ENCODE results near the gene PIGN.
A peak's percentile ranks its signal among the peaks of the same experiment; 100 is the strongest.
"Not testable (repeated sequence)": the region's sequence is repeated elsewhere in the genome, so short reads cannot be mapped to it uniquely, and the experiment has no call there.

PIGN gene

DNA sequence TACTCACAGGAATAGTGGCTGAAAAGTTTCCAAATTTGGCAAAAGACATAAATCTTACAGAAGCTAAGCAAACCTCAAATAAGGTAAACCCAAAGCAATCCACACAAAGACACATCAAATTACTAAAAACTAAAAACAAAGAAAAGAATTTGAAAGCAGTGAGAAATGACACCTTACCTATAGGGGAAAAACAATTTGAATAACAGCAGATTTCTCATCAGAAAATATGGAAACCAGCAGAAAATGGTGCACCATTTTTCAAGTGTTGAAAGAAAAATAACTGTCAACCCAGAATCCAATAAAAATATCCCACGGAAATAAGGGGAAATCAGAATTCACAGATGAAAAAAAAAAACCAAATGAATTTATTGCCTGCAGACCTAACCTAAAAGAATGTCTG lies 138.6 kb downstream of the PIGN start:
- no peak for DNase-seq

DNA sequence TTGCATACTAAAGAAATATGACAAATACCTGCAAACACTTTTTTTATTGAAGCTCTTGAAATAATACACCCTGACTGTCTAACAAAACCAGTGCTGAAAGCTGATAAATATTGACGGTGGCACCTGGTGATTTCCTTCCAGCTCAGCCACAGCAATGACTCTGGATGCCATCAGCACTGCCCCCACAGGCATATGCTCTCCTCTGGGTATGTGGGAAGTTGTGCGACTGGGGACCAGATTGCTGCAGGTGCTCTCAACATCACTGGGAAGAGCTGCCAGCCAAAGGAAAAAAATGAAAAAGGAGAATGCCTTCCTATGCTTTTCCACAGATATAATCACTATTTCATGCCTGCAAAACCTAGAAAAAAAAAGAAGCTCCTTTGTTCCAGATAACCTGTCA lies 141.5 kb downstream of the PIGN start:
- DNase-seq = no peak

DNA sequence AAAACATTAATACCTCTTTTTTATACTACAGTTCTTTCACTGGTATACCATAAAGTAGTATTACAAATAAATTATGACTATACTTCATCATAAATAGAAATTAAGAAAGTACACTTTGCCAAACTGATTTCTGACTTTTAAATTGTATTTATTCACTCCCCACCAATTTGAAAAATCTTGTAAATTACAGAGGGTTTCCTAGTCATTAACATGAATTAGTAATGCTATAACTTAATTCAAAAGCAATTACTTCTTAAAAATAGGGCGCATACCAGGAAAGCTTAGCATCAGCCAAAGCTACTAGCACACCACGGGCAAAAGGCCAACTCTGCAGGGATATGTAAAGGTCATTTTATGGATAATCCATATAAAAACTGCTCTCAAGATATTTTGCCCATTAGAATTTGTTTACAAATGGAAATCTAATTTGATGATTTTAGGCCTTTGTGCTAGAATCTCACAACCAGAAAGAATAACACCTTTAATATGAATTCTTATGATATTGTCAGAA lies 142.3 kb downstream of the PIGN start:
- no peak for DNase-seq

DNA sequence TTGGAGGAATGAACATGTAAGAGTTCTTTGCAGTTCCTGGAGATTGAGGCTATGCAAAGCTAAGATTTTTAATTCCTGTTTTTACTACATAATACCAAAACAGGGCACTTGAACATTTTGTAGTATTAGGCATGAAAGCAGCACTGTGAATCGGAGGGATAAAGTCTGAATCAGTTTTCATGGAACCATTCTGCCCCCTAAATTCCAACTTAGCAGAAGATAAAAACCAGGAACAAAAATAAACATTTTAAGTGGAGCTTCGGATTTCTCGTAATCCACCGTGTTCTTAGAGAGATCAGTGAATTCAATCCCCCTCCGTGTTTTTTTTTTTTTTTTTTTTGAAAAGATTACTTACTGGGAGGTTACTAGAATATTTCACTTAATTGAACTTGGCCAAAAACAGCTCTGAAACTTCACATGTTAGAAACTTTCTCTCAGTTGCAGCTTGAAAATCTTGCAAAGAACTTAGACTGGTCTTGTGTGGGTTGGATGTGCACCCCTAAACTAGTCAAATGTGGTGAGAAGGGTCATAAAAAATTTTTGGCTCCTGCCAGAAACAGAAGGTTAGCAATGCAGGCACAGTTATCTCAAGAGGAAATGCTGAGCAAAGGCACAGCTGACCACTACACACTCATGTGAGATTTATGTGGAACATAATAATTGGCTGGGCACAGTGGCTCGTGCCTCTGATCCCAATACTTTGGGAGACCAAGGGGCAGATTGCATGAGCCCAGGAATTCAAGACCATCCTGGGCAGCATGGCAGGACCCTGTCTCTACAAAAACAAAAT lies 148.7 kb downstream of the PIGN start:
- DNase-seq = no peak

DNA sequence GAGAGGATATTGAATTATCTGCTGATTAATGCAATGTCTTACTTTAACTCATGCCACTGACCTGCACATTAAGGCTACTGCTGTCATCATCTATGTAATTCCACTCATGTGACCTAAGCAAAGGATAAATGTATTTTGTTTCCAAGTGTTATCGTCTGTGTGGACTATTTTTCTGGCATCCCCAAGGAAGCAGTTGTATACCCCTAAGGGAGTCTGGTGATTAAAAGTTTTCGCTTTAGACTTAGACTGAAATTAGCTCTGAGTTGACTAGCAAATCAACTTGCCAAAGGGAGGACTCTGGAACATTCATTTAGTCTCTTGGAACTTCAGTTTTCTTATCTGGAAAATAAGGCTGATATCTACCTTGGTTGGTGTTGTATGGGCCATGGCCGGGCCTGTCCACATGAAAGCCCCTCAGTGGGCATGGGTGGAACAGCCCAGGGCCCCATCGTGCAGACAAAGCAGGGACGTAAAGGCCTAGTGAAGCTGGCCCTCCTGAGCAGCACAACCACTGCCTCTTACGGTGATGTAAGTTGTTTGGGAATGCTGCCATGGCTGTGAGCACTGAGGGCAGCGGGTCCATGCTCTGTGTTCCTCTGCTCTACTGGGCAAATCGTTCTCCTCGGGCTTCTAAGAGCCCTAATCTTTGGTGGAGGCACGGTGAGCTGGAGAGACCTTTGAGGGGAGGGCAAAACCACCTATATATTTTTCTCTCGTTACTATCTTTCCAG lies 149.7 kb downstream of the PIGN start:
- DNase-seq = no peak

DNA sequence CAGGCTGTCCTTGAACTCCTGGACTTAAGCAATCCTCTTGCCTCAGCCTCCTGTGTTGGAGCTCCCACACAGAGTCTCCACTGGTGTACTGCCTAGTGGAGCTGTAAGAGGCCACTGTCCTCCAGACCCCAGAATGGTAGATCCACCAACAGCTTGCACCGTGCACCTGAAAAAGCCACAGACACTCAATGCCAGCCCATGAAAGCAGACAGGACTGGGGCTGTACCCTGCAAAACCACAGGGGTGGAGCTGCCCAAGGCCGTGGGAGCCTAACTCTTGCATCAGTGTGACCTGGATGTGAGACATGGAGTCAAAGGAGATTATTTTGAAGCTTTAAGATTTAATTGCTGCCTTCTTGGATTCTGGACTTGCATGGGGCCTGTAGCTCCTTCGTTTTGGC lies 152.6 kb downstream of the PIGN start:
- DNase-seq = not testable (repeated sequence)

DNA sequence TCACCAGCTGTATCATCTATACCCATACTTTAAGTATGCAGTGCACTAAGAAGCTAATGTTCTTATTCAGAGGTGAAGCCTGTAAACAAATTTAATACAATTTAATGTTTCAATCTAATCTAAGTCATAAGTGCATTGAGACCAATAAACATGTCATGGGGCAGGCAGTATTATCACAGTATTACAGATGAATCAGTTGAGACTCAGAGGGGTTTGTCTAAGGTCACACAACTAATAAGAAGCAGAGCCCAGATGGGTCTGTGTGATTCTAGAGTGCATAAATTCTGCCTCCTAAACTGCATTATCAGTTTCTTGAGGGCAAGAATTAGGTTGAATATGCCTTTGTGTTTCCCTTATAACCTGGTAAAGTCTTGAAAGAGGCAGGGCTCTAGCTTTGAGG lies 153.1 kb downstream of the PIGN start:
- DNase-seq = no peak

DNA sequence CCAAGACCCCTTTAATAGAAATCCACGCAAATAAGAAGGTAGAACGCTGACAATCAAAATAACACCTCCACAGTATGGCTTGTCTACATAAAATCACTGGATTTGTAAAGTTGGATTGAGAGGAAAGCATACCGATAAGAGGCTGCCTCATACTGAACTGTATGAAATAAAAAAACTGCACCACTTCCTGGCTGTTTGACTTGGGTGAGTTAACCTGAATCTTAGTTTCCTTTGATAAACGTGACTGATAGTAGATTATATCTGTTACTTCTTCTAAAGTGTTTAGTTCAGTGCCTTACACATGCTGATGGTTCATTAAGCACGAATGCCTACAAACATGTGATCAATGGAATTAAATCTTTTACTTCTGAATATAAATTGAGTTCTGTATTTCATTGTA lies 153.6 kb downstream of the PIGN start:
- DNase-seq = peak; percentile 5

DNA sequence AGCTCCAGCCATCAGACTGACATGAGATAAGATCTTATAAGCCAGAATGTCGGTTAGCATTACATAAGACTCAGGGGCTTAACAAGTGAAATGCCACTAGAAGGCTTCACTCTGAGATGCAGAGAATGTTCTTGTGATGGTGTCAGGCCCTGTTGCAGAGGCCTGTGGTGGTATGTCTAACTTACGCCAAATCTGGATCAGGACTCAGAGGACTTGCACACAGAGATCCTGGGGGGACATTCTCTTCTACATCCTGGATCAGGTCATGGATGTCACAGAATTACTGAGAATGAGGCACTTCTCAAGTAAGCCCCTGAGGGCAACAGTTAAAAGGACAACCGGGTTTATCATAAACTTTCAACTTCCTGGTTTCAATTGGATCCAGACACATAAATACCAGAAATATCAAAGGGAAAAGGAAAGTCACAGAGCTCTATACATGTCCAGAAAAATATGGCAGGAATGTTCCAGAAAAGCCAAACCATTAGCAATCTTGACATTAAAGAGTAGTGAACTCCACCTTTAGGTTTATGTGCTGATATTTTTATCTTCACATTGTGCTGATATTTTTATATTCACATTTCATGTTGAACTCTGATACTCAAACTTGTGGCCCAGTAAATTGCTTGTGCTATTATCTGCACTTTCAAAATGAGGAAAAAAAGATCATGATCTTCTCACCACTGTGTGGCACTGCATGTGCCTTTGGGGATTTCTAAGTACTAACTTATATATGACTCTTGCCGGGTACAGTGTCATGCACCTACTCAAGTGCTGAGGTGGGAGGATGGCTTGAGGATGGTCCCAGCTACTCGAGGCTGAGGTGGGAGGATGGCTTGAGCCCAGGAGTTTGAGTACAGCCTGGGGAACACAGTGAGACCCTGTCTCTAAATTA lies 156.5 kb downstream of the PIGN start:
- no peak for DNase-seq

DNA sequence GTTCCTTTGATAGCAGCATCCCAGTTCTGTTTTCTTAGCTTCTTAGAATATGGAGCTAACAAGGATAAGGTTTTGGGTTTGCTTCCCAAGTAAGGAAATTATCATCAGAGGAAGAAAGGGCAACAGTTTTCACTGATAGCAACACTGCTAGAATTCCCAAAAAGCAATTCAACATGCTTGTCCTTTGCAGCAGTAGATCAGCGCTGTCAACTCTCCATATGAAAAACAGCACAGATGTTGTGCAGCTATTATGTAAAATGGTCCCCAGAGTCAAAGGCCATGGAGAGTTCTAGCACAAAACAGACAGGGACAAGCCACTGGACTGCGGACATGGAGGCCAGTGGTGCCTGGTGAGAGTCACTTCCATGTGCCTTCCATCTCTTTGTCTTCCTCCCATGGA lies 158.1 kb downstream of the PIGN start:
- DNase-seq = no peak

DNA sequence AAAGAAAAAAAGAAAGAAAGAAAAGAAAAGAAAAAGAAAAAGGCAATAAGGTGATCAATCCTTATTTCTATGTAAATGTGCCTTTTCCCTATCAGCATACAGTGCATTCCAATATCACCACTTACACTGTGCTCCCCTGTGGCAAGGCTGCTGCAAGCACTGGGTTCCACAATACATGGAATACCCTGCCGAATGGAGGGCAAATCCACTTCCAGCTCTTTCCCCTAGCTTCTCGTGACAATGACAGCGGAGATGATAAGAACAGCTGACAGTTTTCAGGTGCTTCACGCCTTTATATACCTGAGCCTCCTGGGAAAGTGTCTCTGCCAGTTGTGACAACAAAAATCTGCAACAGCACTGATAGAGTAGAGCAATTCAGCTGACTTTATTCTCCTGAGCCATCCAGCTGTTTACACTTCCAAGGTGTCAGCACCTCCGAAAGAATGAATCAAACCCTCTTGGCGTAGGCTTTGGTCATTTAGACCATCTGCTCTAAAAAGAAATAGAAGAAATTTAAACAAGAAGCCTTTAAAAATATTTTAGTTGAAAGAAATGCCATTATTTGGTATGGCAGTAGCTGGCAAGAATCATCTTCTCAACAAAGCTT lies 158.8 kb downstream of the PIGN start:
- no peak for DNase-seq

DNA sequence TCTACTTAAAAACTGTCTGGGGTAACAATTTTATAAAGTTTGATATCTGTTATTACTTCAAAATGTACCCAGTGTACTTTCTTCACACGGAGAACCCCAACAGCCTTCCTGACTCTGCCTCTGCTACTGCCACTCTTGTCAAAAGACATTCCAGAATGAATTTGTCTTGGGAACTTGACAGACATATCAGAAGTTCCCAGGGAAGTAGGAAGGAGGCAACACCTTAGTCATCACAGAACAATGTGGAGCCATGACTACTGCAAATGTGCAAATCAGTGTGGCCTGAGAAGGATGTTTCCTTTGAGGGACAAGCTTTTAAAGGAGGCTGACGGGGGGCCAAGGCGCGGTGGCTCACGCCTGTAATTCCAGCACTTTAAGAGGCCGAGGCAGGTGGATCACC lies 160.3 kb downstream of the PIGN start:
- DNase-seq = no peak

DNA sequence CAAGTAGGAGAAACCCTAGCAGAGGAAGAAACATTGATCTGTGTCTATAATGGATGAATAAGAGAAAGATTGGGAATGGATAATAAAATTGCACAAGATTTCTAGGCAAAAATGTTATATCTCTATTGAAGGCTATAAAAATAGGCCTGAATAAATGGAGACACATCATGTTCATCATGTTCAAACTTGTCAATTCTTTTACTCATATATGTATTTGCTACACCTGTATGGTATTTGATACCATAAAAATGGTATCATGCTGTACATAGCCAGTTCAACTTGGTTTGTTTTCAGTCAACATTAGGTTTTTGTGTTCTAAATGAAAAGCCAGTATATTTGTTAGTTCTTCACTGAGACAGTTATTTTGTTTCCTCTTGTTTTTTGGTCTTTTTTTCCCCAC lies 161.9 kb downstream of the PIGN start:
- DNase-seq = no peak

DNA sequence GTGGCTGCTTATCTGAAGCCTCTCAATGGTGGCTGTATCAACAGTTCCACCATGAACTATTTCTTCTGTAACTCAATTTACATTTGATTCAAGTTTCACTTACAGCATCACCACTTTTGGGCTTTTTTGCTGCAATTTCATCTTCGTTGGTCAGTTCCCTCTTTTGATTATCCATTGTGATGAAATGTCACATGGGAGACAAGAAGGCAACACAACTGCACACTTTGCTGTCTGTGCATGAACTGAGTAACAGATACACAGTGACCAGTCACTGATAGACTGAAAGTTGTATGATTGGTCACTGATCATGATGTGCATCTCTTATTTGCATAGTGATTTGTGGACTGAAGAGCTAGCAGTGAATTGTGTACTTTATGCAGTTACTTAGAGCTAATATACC lies 163.3 kb downstream of the PIGN start:
- DNase-seq = no peak

DNA sequence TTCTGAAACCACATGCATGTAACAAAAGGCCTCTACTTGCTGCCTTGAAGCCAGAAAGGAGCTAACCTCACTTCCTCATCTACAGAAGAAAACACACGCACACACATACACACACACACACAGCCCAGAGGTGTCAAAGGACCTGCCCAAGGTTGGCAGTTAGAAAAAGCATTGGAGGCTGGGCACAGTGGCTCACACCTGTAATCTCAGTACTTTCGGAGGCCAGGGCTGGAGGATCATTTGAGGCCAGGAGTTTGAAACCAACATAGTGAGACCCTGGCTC lies 168.2 kb downstream of the PIGN start:
- DNase-seq = no peak

DNA sequence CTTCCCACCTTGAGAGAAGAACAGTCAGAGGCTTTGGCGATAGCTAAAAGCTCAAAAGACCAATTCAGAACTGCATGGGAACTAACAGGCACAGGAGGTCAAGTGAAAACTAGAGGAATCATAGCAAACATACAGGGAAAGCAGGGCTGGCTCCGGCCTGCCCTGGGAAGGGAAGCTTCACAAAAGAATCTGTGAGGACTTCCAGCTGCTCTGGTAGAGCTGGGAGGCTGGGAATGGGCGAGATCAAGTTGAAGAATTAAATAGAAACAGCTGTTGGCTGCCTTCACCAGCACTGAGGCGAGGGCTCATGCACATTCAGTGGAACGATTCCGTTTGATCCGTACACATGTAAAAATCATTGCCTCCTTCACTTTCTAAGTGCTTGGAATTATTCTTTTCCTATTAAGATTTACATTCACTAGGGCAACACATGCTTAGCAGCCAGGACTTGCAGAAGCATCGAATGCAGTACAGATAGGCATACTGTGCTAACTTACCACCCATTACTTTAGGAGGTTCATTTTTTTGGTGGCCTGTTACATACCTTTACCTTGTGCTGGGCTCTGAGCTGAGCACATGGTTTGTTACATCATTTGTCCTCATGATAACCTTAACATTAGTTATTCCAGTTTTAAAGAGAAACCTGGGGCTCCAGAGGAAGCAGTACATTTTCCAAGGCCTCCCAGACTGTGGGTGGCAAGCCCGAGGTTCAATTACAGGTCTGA lies 168.7 kb downstream of the PIGN start:
- no peak for DNase-seq

DNA sequence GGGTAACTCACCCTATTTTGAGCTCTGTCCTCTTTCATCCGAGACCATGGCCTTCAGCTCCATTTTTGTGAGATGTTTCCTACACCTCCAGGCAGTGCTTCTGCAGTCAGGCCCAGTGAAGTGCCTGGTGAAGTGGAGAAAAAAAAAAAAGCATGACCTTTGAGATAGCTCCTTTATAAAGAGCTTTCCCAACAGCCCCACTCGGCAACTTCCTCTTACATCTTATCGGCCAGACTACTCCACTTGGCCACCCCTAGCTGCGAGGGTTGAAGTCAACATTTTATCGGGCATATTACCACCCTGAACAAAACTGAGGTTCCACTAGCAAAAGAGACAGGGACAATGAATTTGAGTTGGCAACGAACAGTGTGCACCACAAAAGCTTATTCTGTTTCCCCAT lies 169.2 kb downstream of the PIGN start:
- DNase-seq = no peak

DNA sequence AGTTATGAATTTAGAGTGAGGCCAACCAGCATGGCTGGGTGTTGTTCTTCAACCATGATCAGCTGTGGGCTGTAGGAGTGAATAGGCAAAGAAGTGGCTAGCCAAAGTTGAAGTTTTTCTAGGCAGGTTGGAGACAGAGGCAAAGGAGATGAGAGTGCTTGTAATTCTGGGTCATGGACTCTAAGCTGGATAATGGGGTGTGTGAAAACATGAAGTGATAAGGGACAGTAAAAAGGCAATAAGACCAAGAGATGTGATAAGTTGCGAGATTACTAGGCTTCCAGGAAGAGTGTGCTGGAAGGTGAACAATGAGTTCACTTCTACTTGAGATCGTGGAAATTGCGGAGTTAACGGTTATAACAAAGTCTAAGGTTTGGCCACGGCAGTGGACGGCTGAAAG lies 175.4 kb downstream of the PIGN start:
- no peak for DNase-seq

DNA sequence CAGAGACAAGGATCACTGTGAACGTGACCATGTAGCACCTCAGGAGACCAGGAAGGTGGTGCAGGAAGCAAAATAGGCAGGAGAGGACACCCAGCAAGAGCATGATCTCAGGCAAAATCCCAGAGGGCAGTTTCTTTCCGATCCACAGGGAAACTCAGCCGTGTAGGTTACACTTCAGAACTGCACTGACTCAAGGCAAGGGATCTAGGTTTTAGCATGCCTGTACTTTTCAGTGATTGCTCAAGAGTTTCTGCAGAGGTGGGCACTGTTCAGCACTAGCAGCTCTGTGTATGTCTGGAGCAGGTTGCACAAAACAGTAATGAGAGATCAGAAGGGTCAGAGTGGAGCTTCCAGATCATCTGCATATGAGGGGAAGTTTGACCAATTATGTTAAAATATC lies 177.3 kb downstream of the PIGN start:
- DNase-seq = no peak

DNA sequence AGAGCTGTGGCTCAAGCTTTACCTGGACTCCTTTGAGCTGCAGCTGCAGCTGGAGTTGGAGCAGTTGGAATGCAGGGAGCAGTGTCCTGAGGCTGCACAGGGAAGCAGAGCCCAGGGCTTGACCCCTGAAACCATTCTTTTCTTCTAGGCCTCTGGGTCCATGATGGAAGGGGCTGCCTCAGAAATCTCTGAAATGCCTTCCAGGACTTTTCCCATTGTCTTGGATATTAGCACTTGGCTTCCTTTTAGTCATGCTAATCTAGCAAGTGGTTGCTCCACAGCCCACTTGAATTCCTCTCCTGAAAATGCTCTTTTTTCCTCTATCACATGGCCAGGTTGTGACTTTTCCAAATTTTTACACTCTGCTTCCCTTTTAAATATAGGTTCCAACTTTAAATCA lies 185.5 kb downstream of the PIGN start:
- no peak for DNase-seq

DNA sequence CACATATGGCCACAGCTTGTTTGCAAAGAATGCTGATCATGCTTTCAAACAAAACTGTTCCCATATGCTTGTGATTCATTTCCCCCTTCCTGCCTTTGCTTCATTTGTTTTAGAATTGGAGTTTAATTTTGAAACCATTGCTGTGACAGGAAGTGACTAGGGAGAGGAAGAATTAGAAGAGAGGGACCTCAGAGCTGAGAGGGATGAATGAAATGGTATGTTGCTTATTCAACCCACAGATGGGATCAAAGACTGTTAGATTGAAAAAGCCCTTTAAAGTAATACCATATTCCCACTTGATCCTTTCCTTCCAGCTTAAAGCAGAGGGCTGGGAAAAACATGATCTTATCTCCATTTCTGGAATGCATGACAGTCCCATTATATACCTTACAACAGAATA lies 187.9 kb downstream of the PIGN start:
- no peak for DNase-seq

DNA sequence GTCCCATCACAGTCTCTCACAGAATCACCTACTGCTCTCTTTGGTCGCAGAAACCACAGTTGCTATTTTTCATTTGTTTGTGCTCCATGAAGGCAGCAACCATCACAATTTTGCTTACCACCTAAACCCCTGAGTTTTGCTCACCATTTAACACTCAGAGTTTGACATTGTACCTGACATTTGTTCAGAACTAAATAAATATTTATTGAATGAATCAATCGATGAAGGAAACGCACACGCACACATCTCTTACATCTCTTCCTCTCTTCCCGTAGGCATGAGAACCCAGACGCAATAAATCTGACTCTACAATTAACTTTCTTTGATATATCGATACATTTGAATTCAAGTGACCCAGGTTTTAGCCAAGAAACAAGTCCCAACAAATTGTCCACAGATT lies 188.5 kb downstream of the PIGN start:
- DNase-seq = no peak

DNA sequence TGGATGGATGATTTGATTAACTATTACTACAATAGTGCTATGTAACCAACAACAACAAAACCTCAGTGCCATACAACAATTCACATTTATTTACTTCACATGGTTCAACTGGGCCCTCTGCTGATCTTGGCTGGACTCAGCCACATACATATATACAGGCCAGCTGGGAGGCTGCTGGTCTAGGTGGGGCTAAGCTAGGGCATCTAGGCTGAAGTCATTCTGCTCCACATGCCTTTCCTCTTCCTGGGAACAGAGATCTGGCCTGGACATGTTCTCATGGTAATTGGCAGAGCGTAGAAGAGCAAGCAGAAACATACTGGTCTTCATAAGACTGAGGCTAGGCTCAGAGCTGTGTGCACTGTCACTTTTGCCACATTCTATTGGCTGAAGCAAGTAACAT lies 191.2 kb downstream of the PIGN start:
- DNase-seq = no peak
